Astrocyte (in vitro differentiated cells and primary cell): ENCODE data around the gene FUT8. TPM values are rescaled to one million over a fixed set of nuclear protein-coding genes. Genes with fewer than 3 reads are reported as not detected.

Source experiments
- DNase-seq: peaks from one replicate; pipeline ENCODE4 v3.0.0-alpha.2; 2010; ENCODE audit warnings: low read depth
- FAIRE-seq: peaks from 2 replicates; lab custom pipeline; 2011; peaks lifted over from hg19 to GRCh38; lab: Jason Lieb, UNC
- H2AFZ ChIP-seq: 2 replicates; pipeline ENCODE4 v1.6.0; 2012; ENCODE audit warnings: low read depth, low read length, inconsistent platforms
- H3K27ac ChIP-seq: 2 replicates; pipeline ENCODE4 v1.5.1; 2011; ENCODE audit warnings: low read depth, low read length, inconsistent platforms
- H3K27me3 ChIP-seq: 2 replicates; pipeline ENCODE4 v1.6.0; 2011; ENCODE audit warnings: low read length, inconsistent platforms; ENCODE audit not compliant: insufficient read depth
- H3K36me3 ChIP-seq: 2 replicates; pipeline ENCODE4 v1.5.1; 2011; ENCODE audit warnings: low read length, inconsistent platforms; ENCODE audit not compliant: insufficient read depth
- H3K4me1 ChIP-seq: 2 replicates; pipeline ENCODE4 v1.5.1; 2011; ENCODE audit warnings: low read length, inconsistent platforms; ENCODE audit not compliant: insufficient read depth
- H3K4me2 ChIP-seq: 2 replicates; pipeline ENCODE4 v1.6.0; 2012; ENCODE audit warnings: low read length, inconsistent platforms
- H3K4me3 ChIP-seq: 2 replicates; pipeline ENCODE4 v1.5.1; 2011; ENCODE audit warnings: low read depth, mild to moderate bottlenecking, low read length, inconsistent platforms; ENCODE audit not compliant: insufficient read depth
- H3K79me2 ChIP-seq: 2 replicates; pipeline ENCODE4 v1.6.0; 2012; ENCODE audit warnings: mild to moderate bottlenecking, low read length, inconsistent platforms; ENCODE audit not compliant: insufficient read depth
- H3K9ac ChIP-seq: 2 replicates; pipeline ENCODE4 v1.6.0; 2012; ENCODE audit warnings: mild to moderate bottlenecking, low read length, inconsistent platforms
- H3K9me3 ChIP-seq: 2 replicates; pipeline ENCODE4 v1.5.1; 2012; ENCODE audit warnings: low read depth, mild to moderate bottlenecking, low read length, inconsistent platforms; ENCODE audit not compliant: insufficient read depth
- H4K20me1 ChIP-seq: 2 replicates; pipeline ENCODE4 v1.6.0; 2012; ENCODE audit warnings: low read length, inconsistent platforms; ENCODE audit not compliant: insufficient read depth
- H3K27ac Mint-ChIP-seq: one replicate; pipeline ENCODE4 v1.8.0; 2021; ENCODE audit warnings: mild to moderate bottlenecking, mixed read lengths; ENCODE audit not compliant: unreplicated experiment
- H3K27me3 Mint-ChIP-seq: one replicate; pipeline ENCODE4 v1.8.0; 2021; ENCODE audit warnings: low read depth, mixed read lengths; ENCODE audit not compliant: unreplicated experiment
- H3K36me3 Mint-ChIP-seq: one replicate; pipeline ENCODE4 v1.8.0; 2021; ENCODE audit warnings: low read depth, mixed read lengths; ENCODE audit not compliant: unreplicated experiment
- H3K4me1 Mint-ChIP-seq: one replicate; pipeline ENCODE4 v1.8.0; 2021; ENCODE audit warnings: low read depth, mixed read lengths; ENCODE audit not compliant: unreplicated experiment
- H3K4me3 Mint-ChIP-seq: one replicate; pipeline ENCODE4 v1.8.0; 2021; ENCODE audit warnings: mild to moderate bottlenecking, moderate library complexity, mixed read lengths; ENCODE audit not compliant: unreplicated experiment
- H3K9me3 Mint-ChIP-seq: one replicate; pipeline ENCODE4 v1.8.0; 2021; ENCODE audit warnings: mild to moderate bottlenecking, mixed read lengths; ENCODE audit not compliant: unreplicated experiment
- CTCF ChIP-seq: IDR thresholded peaks from 2 replicates; pipeline ENCODE4 v1.5.1; 2011; ENCODE audit warnings: low read depth, mild to moderate bottlenecking, inconsistent platforms, low read length, moderate library complexity; ENCODE audit not compliant: insufficient read depth
- EZH2 ChIP-seq: IDR thresholded peaks from 2 replicates; pipeline ENCODE4 v1.6.1; 2012; ENCODE audit warnings: mild to moderate bottlenecking, low read length, inconsistent platforms; ENCODE audit not compliant: insufficient read depth
- total RNA-seq: library from RNA; stranded (reverse); gene quantifications from 2 replicates; pipeline ENCODE4 v1.2.1, GENCODE V29; 2021

FUT8 gene
- total RNA-seq, 1 donor from 2014 or later: 52.7 TPM

- no peaks in the 10 kb centered on the region for H3K9me3 ChIP-seq
- no peaks in the 10 kb centered on the region for H4K20me1 ChIP-seq
- Mint-ChIP-seq H3K27me3 (peaks cover 5% of the 10 kb centered on the region), H3K36me3 (no peaks in the 10 kb centered on the region), H3K4me3 (no peak overlapping the region), H3K9me3 (no peaks in the 10 kb centered on the region), H3K4me1 (peaks cover under 1% of the 10 kb centered on the region), H3K27ac (no peak overlapping the region)
- H3K9ac ChIP-seq: no peak overlapping the region
- H2AFZ ChIP-seq: no peak overlapping the region
- H3K79me2 ChIP-seq: no peaks in the 10 kb centered on the region
- no peaks in the 10 kb centered on the region for H3K36me3 ChIP-seq
- H3K4me3 ChIP-seq: no peak overlapping the region
- H3K27ac ChIP-seq: no peak overlapping the region
- FAIRE-seq (no peak), DNase-seq (no peak)
- H3K4me2 ChIP-seq: no peak overlapping the region
- H3K4me1 ChIP-seq: peaks cover 13% of the 10 kb centered on the region
- no peaks in the 10 kb centered on the region for H3K27me3 ChIP-seq
- TF ChIP-seq CTCF (no peak), EZH2 (no peak)
Observed at GRCh38 chr14:65788876-65789275, 376.3 kb downstream of the FUT8 start.

- no peak for TF ChIP-seq CTCF
- TF ChIP-seq EZH2: no peak
- no peak overlapping the region for H3K4me3 Mint-ChIP-seq
- Histone ChIP-seq H3K79me2 (no peaks in the 10 kb centered on the region), H3K4me2 (no peak overlapping the region), H3K36me3 (no peaks in the 10 kb centered on the region), H4K20me1 (no peaks in the 10 kb centered on the region), H3K4me1 (peaks cover 13% of the 10 kb centered on the region), H3K27me3 (no peaks in the 10 kb centered on the region), H3K9ac (no peak overlapping the region), H3K4me3 (no peak overlapping the region), H3K9me3 (no peaks in the 10 kb centered on the region), H2AFZ (no peak overlapping the region), H3K27ac (no peak overlapping the region)
- H3K4me1 Mint-ChIP-seq: no peaks in the 10 kb centered on the region
- H3K9me3 Mint-ChIP-seq: no peaks in the 10 kb centered on the region
- H3K36me3 Mint-ChIP-seq: no peaks in the 10 kb centered on the region
- DNase-seq (no peak), FAIRE-seq (no peak)
- H3K27ac Mint-ChIP-seq: no peak overlapping the region
- H3K27me3 Mint-ChIP-seq: peaks cover 5% of the 10 kb centered on the region
Observed at GRCh38 chr14:65789363-65789762, 376.8 kb downstream of the FUT8 start.

- no peak overlapping the region for H3K27ac ChIP-seq
- H3K36me3 Mint-ChIP-seq: no peaks in the 10 kb centered on the region
- no peaks in the 10 kb centered on the region for H3K79me2 ChIP-seq
- no peak overlapping the region for H3K27ac Mint-ChIP-seq
- peaks cover 5% of the 10 kb centered on the region for H3K27me3 Mint-ChIP-seq
- no peak for FAIRE-seq
- no peak overlapping the region for H3K9ac ChIP-seq
- peaks cover 13% of the 10 kb centered on the region for H3K4me1 ChIP-seq
- no peaks in the 10 kb centered on the region for H3K36me3 ChIP-seq
- no peak overlapping the region for H2AFZ ChIP-seq
- H3K9me3 ChIP-seq: no peaks in the 10 kb centered on the region
- H3K4me3 Mint-ChIP-seq: no peak overlapping the region
- H3K9me3 Mint-ChIP-seq: no peaks in the 10 kb centered on the region
- no peaks in the 10 kb centered on the region for H4K20me1 ChIP-seq
- H3K4me3 ChIP-seq: no peak overlapping the region
- no peak overlapping the region for H3K4me2 ChIP-seq
- no peak for TF ChIP-seq EZH2
- TF ChIP-seq CTCF: no peak
- H3K4me1 Mint-ChIP-seq: no peaks in the 10 kb centered on the region
- DNase-seq: no peak
- H3K27me3 ChIP-seq: no peaks in the 10 kb centered on the region
Observed at GRCh38 chr14:65790172-65790815, 377.8 kb downstream of the FUT8 start.
